Kidney epithelial cell (primary cell): ENCODE results near the gene ARPC4. TPM values are rescaled to one million over a fixed set of nuclear protein-coding genes. Genes with fewer than 3 reads are reported as not detected.

Experiments used
- DNase-seq: peaks from one replicate; pipeline ENCODE4 v3.0.0-alpha.2; 2010; ENCODE audit warnings: low read depth
- H3K27me3 ChIP-seq: 2 replicates; pipeline ENCODE4 v1.6.0; 2011; ENCODE audit warnings: low read length; ENCODE audit not compliant: control insufficient read depth, insufficient read depth
- H3K36me3 ChIP-seq: 2 replicates; pipeline ENCODE4 v1.5.1; 2011; ENCODE audit warnings: low read length; ENCODE audit not compliant: control insufficient read depth, insufficient read depth
- H3K4me3 ChIP-seq: 2 replicates; pipeline ENCODE4 v1.5.1; 2011; ENCODE audit warnings: low read depth, mild to moderate bottlenecking, control low read depth, low read length
- CTCF ChIP-seq: IDR thresholded peaks from 2 replicates; pipeline ENCODE4 v1.5.1; 2011; ENCODE audit warnings: mild to moderate bottlenecking, moderate library complexity, low read length, control low read depth, inconsistent platforms; ENCODE audit not compliant: insufficient read depth, poor library complexity, severe bottlenecking
- total RNA-seq: library from RNA; depleted of rRNA; stranded (reverse); fragments of >200 nt; gene quantifications from 2 replicates; pipeline ENCODE4 v1.2.3, GENCODE V29; 2015

ARPC4 gene
- total RNA-seq, 1 donor from 2014 or later = 204 TPM

GRCh38 chr3:9820543-9820942 lies 27.7 kb downstream of the ARPC4 start:
- Histone ChIP-seq H3K36me3 (no peaks in the 10 kb centered on the region), H3K27me3 (no peaks in the 10 kb centered on the region), H3K4me3 (no peak overlapping the region)
- TF ChIP-seq CTCF = no peak
- no peak for DNase-seq

- Histone ChIP-seq H3K27me3 (no peaks in the 10 kb centered on the region), H3K4me3 (no peak overlapping the region), H3K36me3 (no peaks in the 10 kb centered on the region)
- TF ChIP-seq CTCF = peak; percentile 30
- DNase-seq = no peak
Observed at GRCh38 chr3:9820946-9821345, 28.1 kb downstream of the ARPC4 start.

- H3K27me3 ChIP-seq = no peaks in the 10 kb centered on the region
- no peaks in the 10 kb centered on the region for H3K36me3 ChIP-seq
- no peak for TF ChIP-seq CTCF
- no peak for DNase-seq
- no peak overlapping the region for H3K4me3 ChIP-seq
Observed at GRCh38 chr3:9825451-9826040, 32.7 kb downstream of the ARPC4 start.

- no peak for DNase-seq
- peak; percentile 26 for TF ChIP-seq CTCF
- Histone ChIP-seq H3K36me3 (no peaks in the 10 kb centered on the region), H3K27me3 (no peaks in the 10 kb centered on the region), H3K4me3 (no peak overlapping the region)
Observed at GRCh38 chr3:9826815-9827573, 34.1 kb downstream of the ARPC4 start.

- Histone ChIP-seq H3K36me3 (no peaks in the 10 kb centered on the region), H3K4me3 (no peak overlapping the region), H3K27me3 (no peaks in the 10 kb centered on the region)
- no peak for DNase-seq
- TF ChIP-seq CTCF = no peak
Observed at GRCh38 chr3:9828801-9829755, 36.2 kb downstream of the ARPC4 start.
